ENCODE data around the gene TBATA. TPM values are rescaled to one million over a fixed set of nuclear protein-coding genes. Genes with fewer than 3 reads are reported as not detected.

The TBATA gene
- total RNA-seq, 1 donor from 2014 or later = not detected

Other genes with a start within 250 kb of the TBATA start
- not detected in 2 replicates for gene PRF1, start 182.6 kb downstream of the TBATA start, total RNA-seq
- under 0.01 TPM in 1 of 2 replicates, not detected in the other for gene ADAMTS14, start 112.9 kb downstream of the TBATA start, total RNA-seq
- 13.1 and 22.0 TPM in 2 replicates for gene SGPL1, start 30.6 kb upstream of the TBATA start, total RNA-seq
- gene PCBD1, start 103.2 kb upstream of the TBATA start, total RNA-seq = 54.6 and 82.2 TPM in 2 replicates

Data from pulmonary artery endothelial cell (primary cell).